HCT116 (cell line): ENCODE measurements around the gene RNF31. TPM values are rescaled to one million over a fixed set of nuclear protein-coding genes. Genes with fewer than 3 reads are reported as not detected.

Source experiments
- ATAC-seq: fragments of 200-7000 bp; cut with Tn5 transposase; 2 replicates; pipeline ENCODE4 v1.9.1; 2020; ENCODE audit warnings: mild to moderate bottlenecking, moderate library complexity
- BruUV-seq: library from RNA; stranded (reverse); fragments of 400-500 nt; replicated peaks from 2 replicates; lab custom pipeline; 2021; lab: Mats Ljungman, UMichigan
- CTCF ChIA-PET: fragments of 300-600 bp; sonication (Branson Sonifier 250); formaldehyde crosslinking; loops from one replicate; lab custom pipeline; 2021; ENCODE audit warnings: antibody characterized with exemption; lab: Charles Lee
- POLR2A ChIA-PET: fragments of 300-600, 350-600 bp; sonication (Branson Sonifier 250); formaldehyde crosslinking; loops from one replicate; lab custom pipeline; 2021; ENCODE audit warnings: antibody characterized with exemption; lab: Charles Lee
- RAD21 ChIA-PET, 2 experiments: fragments of 300-600 bp; sonication (Branson Sonifier 250); formaldehyde crosslinking; loops; one replicate each; lab custom pipeline; 2023; ENCODE audit warnings: low total read pairs in 2 of 2; ENCODE audit not compliant: uncharacterized antibody in 2 of 2, unreplicated experiment in 2 of 2, low non-redundant PET in 1 of 2; lab: Charles Lee
- DNase-seq: peaks from one replicate; pipeline ENCODE4 v3.0.0-alpha.2; 2010; ENCODE audit warnings: low read depth, low spot score
- H2AFZ ChIP-seq: fragments of 200-600 bp; shearing (Covaris generic), sonication (generic); 2 replicates; pipeline ENCODE4 v1.6.1; 2017; ENCODE audit warnings: low read depth, mixed run types, mixed read lengths, antibody characterized with exemption, low read length; ENCODE audit not compliant: poor library complexity, severe bottlenecking
- H3K27ac ChIP-seq: 2 replicates; pipeline ENCODE4 v1.5.1; 2012; ENCODE audit warnings: low read depth, low read length
- H3K27me3 ChIP-seq: fragments of 200-600 bp; sonication (generic); 2 replicates; pipeline ENCODE4 v1.6.1; 2016; ENCODE audit warnings: mixed run types, low read length, mixed read lengths; ENCODE audit not compliant: insufficient read depth
- H3K36me3 ChIP-seq, 2 experiments: fragments of 200-500 bp in 1 of 2; fragments of 200-600 bp in 1 of 2; sonication (Bioruptor generic) in 1 of 2; sonication (generic) in 1 of 2; 2 replicates each; pipeline versions ENCODE4 v1.5.1 to v1.6.1; 2014 to 2016; ENCODE audit warnings: low read length in 2 of 2, inconsistent platforms in 1 of 2, mixed read lengths in 1 of 2, mixed run types in 1 of 2; ENCODE audit not compliant: insufficient read depth in 2 of 2, control insufficient read depth in 1 of 2
- H3K4me1 ChIP-seq, 2 experiments: fragments of 200-600 bp in 1 of 2; sonication (generic) in 1 of 2; 2 replicates each; pipeline versions ENCODE4 v1.5.1 to v1.6.1; 2012 to 2017; ENCODE audit warnings: low read length in 2 of 2, inconsistent platforms in 1 of 2, mild to moderate bottlenecking in 1 of 2, mixed read lengths in 1 of 2, mixed run types in 1 of 2, moderate library complexity in 1 of 2; ENCODE audit not compliant: insufficient read depth in 2 of 2, control insufficient read depth in 1 of 2
- H3K4me2 ChIP-seq: fragments of 200-600 bp; sonication (generic); 2 replicates; pipeline ENCODE4 v1.6.1; 2017; ENCODE audit warnings: mixed run types, low read length, mixed read lengths
- H3K4me3 ChIP-seq, 2 experiments: fragments of 200-600 bp in 1 of 2; sonication (generic) in 1 of 2; replicated peaks in 1 of 2; 2 replicates each; pipeline ENCODE4 v1.5.1; 2011 to 2016; ENCODE audit warnings: low read length in 2 of 2, control low read depth in 1 of 2, low read depth in 1 of 2, mild to moderate bottlenecking in 1 of 2, mixed read lengths in 1 of 2, mixed run types in 1 of 2
- H3K79me2 ChIP-seq: fragments of 200-600 bp; sonication (generic); 2 replicates; pipeline ENCODE4 v1.6.1; 2017; ENCODE audit warnings: mild to moderate bottlenecking, mixed run types, low read length, moderate library complexity, mixed read lengths; ENCODE audit not compliant: insufficient read depth
- H3K9ac ChIP-seq: fragments of 200-600 bp; sonication (generic); 2 replicates; pipeline ENCODE4 v1.6.1; 2016; ENCODE audit warnings: low read length, mixed read lengths
- H3K9me2 ChIP-seq: fragments of 200-600 bp; sonication (generic), shearing (Covaris generic); 2 replicates; pipeline ENCODE4 v1.6.1; 2017; ENCODE audit warnings: mixed run types, mild to moderate bottlenecking, moderate library complexity; ENCODE audit not compliant: insufficient read depth
- H3K9me3 ChIP-seq, 2 experiments: fragments of 200-500 bp in 1 of 2; fragments of 200-600 bp in 1 of 2; sonication (Bioruptor generic) in 1 of 2; sonication (generic) in 1 of 2; 2 replicates each; pipeline ENCODE4 v1.6.1; 2014 to 2017; ENCODE audit warnings: low read length in 2 of 2, mixed read lengths in 2 of 2, inconsistent platforms in 1 of 2, low read depth in 1 of 2, mild to moderate bottlenecking in 1 of 2, mixed run types in 1 of 2, moderate library complexity in 1 of 2; ENCODE audit not compliant: control insufficient read depth in 1 of 2, insufficient read depth in 1 of 2
- H4K20me1 ChIP-seq: fragments of 200-600 bp; sonication (generic), shearing (Covaris generic); 2 replicates; pipeline ENCODE4 v1.6.1; 2017; ENCODE audit warnings: mixed run types, mild to moderate bottlenecking, moderate library complexity; ENCODE audit not compliant: insufficient read depth
- ATF3 ChIP-seq: IDR thresholded peaks from 2 replicates; pipeline ENCODE4 v1.6.1; 2012
- CBX3 ChIP-seq: IDR thresholded peaks from 2 replicates; pipeline ENCODE4 v1.6.1; 2012; ENCODE audit warnings: low read depth
- CEBPB ChIP-seq: IDR thresholded peaks from 2 replicates; pipeline ENCODE4 v1.6.1; 2012; ENCODE audit warnings: low read depth
- EGR1 ChIP-seq: IDR thresholded peaks from 2 replicates; pipeline ENCODE4 v1.6.1; 2012; ENCODE audit warnings: low read depth
- EZH2 ChIP-seq: fragments of 200-600 bp; sonication (generic); IDR thresholded peaks from 2 replicates; pipeline ENCODE4 v1.6.1; 2017; ENCODE audit warnings: antibody characterized with exemption, mixed run types
- FOSL1 ChIP-seq: IDR thresholded peaks from 2 replicates; pipeline ENCODE4 v1.6.1; 2012; ENCODE audit warnings: low read depth
- MAX ChIP-seq: IDR thresholded peaks from 2 replicates; pipeline ENCODE4 v1.6.1; 2012
- POLR2A ChIP-seq: IDR thresholded peaks from 2 replicates; pipeline ENCODE4 v1.7.0; 2011; ENCODE audit warnings: borderline replicate concordance; ENCODE audit not compliant: insufficient read depth, insufficient read length; ENCODE audit errors: extremely low read depth
- POLR2AphosphoS5 ChIP-seq: IDR thresholded peaks from 2 replicates; pipeline ENCODE4 v1.6.1; 2011; ENCODE audit warnings: mild to moderate bottlenecking, low read depth, low read length, moderate library complexity
- REST ChIP-seq: IDR thresholded peaks from 2 replicates; pipeline ENCODE4 v1.6.1; 2012; ENCODE audit warnings: low read depth
- SIN3A ChIP-seq: IDR thresholded peaks from 2 replicates; pipeline ENCODE4 v1.6.1; 2012; ENCODE audit warnings: low read depth
- SP1 ChIP-seq: IDR thresholded peaks from 2 replicates; pipeline ENCODE4 v1.6.1; 2012; ENCODE audit warnings: low read depth
- SRF ChIP-seq: IDR thresholded peaks from 2 replicates; pipeline ENCODE4 v1.6.1; 2012; ENCODE audit warnings: low read depth
- ZFX ChIP-seq: fragments of 450-650 bp; IDR thresholded peaks from 2 replicates; pipeline ENCODE4 v1.6.1; 2017
- ZNF274 ChIP-seq: fragments of 200-500 bp; sonication (Bioruptor generic); IDR thresholded peaks from 2 replicates; pipeline ENCODE4 v1.6.1; 2014; ENCODE audit warnings: mild to moderate bottlenecking, low read depth, low read length, inconsistent platforms
- intact Hi-C: fragments of 100-400 bp; cut with micrococcal nuclease; formaldehyde crosslinking; loops from 2 replicates; pipeline ENCODE4 v1.10.0; 2022
- total RNA-seq: library from RNA; stranded (reverse); gene quantifications from one replicate; pipeline ENCODE4 v1.2.1, GENCODE V29; 2021; ENCODE audit not compliant: unreplicated experiment

RNF31 gene
- total RNA-seq, 1 experiment from 2014 or later: 78.0 TPM

GRCh38 chr14:24149302-24149969 is 2.1 kb downstream of the RNF31 start:
- H3K36me3 ChIP-seq: peaks cover 29 to 36% of the 10 kb centered on the region in 2 experiments
- no peaks in the 10 kb centered on the region for H3K9me3 ChIP-seq
- H3K27me3 ChIP-seq: no peaks in the 10 kb centered on the region
- DNase-seq: no peak
- intact Hi-C loops: no loop called here
- TF ChIP-seq SIN3A (no peak), ZFX (no peak), CEBPB (no peak), SRF (no peak), ZNF274 (no peak)
- H3K9ac ChIP-seq: no peak overlapping the region
- peaks cover 53% of the 10 kb centered on the region for H3K79me2 ChIP-seq
- H3K4me1 ChIP-seq: peaks cover 13 to 17% of the 10 kb centered on the region in 2 experiments
- H3K4me2 ChIP-seq: no peak overlapping the region
- CTCF ChIA-PET: interaction anchor here (1.0 to 3.9 kb wide), 2 partner anchors 11 to 12 kb away, joined by 4 to 19 read pairs; partner anchors contain the start of gene IRF9
- POLR2A ChIA-PET: no interaction called here
- H3K27ac ChIP-seq: no peak overlapping the region
- no peak overlapping the region for H3K4me3 ChIP-seq
- no peaks in the 10 kb centered on the region for H3K9me2 ChIP-seq
- H4K20me1 ChIP-seq: no peaks in the 10 kb centered on the region
- no TSS peak for BruUV-seq
- RAD21 ChIA-PET: no interaction called here
- no peak for ATAC-seq
- no peak overlapping the region for H2AFZ ChIP-seq

- no peak for DNase-seq
- intact Hi-C loops: no loop called here
- Histone ChIP-seq H3K36me3 (peaks cover 33 to 39% of the 10 kb centered on the region in 2 experiments), H3K9me3 (no peaks in the 10 kb centered on the region), H3K79me2 (peaks cover 49% of the 10 kb centered on the region), H3K27me3 (no peaks in the 10 kb centered on the region), H3K27ac (no peak overlapping the region), H2AFZ (no peak overlapping the region), H3K4me1 (peaks cover 13 to 16% of the 10 kb centered on the region in 2 experiments), H3K9ac (no peak overlapping the region), H3K4me2 (no peak overlapping the region), H3K4me3 (no peak overlapping the region), H3K9me2 (no peaks in the 10 kb centered on the region), H4K20me1 (no peaks in the 10 kb centered on the region)
- RAD21 ChIA-PET: no interaction called here
- BruUV-seq: no TSS peak
- CTCF ChIA-PET: interaction anchor here (1.0 kb wide), 1 partner anchor 11 kb away, joined by 4 read pairs; the partner anchor contains the start of gene IRF9
- no peak for ATAC-seq
- POLR2A ChIA-PET: interaction anchor here (1.8 kb wide), 1 partner anchor 9 kb away, joined by 4 read pairs; the partner anchor contains the start of gene EMC9
- TF ChIP-seq CEBPB (no peak), CBX3 (no peak), REST (no peak), ATF3 (no peak), SIN3A (no peak), FOSL1 (no peak), POLR2A (no peak), SP1 (no peak), MAX (no peak), POLR2AphosphoS5 (no peak), ZNF274 (no peak), EZH2 (no peak), EGR1 (no peak)
Measured at GRCh38 chr14:24150061-24150460, 2.8 kb downstream of the RNF31 start.
